Kidney epithelial cell (primary cell): ENCODE results near the gene MBP. TPM values are rescaled to one million over a fixed set of nuclear protein-coding genes. Genes with fewer than 3 reads are reported as not detected.

Experiments
- DNase-seq: peaks from one replicate; pipeline ENCODE4 v3.0.0-alpha.2; 2010; ENCODE audit warnings: low read depth
- H3K27me3 ChIP-seq: 2 replicates; pipeline ENCODE4 v1.6.0; 2011; ENCODE audit warnings: low read length; ENCODE audit not compliant: control insufficient read depth, insufficient read depth
- H3K36me3 ChIP-seq: 2 replicates; pipeline ENCODE4 v1.5.1; 2011; ENCODE audit warnings: low read length; ENCODE audit not compliant: control insufficient read depth, insufficient read depth
- H3K4me3 ChIP-seq: 2 replicates; pipeline ENCODE4 v1.5.1; 2011; ENCODE audit warnings: low read depth, mild to moderate bottlenecking, control low read depth, low read length
- CTCF ChIP-seq: IDR thresholded peaks from 2 replicates; pipeline ENCODE4 v1.5.1; 2011; ENCODE audit warnings: mild to moderate bottlenecking, moderate library complexity, low read length, control low read depth, inconsistent platforms; ENCODE audit not compliant: insufficient read depth, poor library complexity, severe bottlenecking
- total RNA-seq: library from RNA; depleted of rRNA; stranded (reverse); fragments of >200 nt; gene quantifications from 2 replicates; pipeline ENCODE4 v1.2.3, GENCODE V29; 2015

MBP gene
- total RNA-seq, 1 donor from 2014 or later = 29.1 TPM

GRCh38 chr18:76957384-76958355 lies 174.9 kb downstream of the MBP start:
- TF ChIP-seq CTCF = no peak
- no peak overlapping the region for H3K4me3 ChIP-seq
- H3K36me3 ChIP-seq = peaks cover 1% of the 10 kb centered on the region
- no peak for DNase-seq
- H3K27me3 ChIP-seq = no peaks in the 10 kb centered on the region

GRCh38 chr18:76956648-76957047 lies 175.9 kb downstream of the MBP start:
- Histone ChIP-seq H3K36me3 (peaks cover 2% of the 10 kb centered on the region), H3K4me3 (no peak overlapping the region), H3K27me3 (no peaks in the 10 kb centered on the region)
- TF ChIP-seq CTCF = no peak
- no peak for DNase-seq

- DNase-seq = no peak
- no peak overlapping the region for H3K4me3 ChIP-seq
- H3K27me3 ChIP-seq = no peaks in the 10 kb centered on the region
- no peak for TF ChIP-seq CTCF
- peaks cover 2% of the 10 kb centered on the region for H3K36me3 ChIP-seq
Measured at GRCh38 chr18:76955524-76956170, 176.9 kb downstream of the MBP start.

- Histone ChIP-seq H3K27me3 (no peaks in the 10 kb centered on the region), H3K36me3 (peaks cover 2% of the 10 kb centered on the region), H3K4me3 (no peak overlapping the region)
- TF ChIP-seq CTCF = no peak
- DNase-seq = no peak
Measured at GRCh38 chr18:76953583-76954233, 178.9 kb downstream of the MBP start.

DNA sequence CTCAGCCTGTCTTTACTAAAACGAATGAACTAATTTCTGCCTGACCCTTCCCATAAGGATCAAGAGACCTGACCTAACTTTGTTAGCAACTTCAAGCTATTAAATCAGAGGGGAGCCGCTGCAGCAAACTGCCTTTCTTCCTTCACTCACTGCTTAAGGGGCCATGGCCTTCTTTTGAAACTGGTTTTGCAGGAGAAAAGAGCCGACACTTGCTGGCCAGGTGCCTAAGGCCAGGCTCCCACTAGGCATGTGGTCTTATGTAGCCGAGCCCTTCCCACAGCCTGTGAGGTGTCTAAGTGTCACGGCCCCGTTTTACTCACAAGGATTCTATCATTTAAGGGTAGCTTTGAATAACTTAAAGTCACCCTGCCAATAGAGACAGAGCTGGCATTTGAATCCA lies 179.4 kb downstream of the MBP start:
- DNase-seq = no peak

More for the DNA sequence above, 179.4 kb downstream of the MBP start:
- H3K27me3 ChIP-seq = no peaks in the 10 kb centered on the region
- no peak for TF ChIP-seq CTCF
- H3K36me3 ChIP-seq = peaks cover 1% of the 10 kb centered on the region
- no peak overlapping the region for H3K4me3 ChIP-seq
